Lower leg skin (tissue), 3 donors: Measurements from ENCODE around the gene CLEC16A.

Experiments
- POLR2A ChIP-seq, 2 donors: fragments of 450-650 bp; IDR thresholded peaks; one replicate each; pipeline ENCODE4 v1.6.1; 2016 to 2017; ENCODE audit warnings: antibody characterized with exemption in 2 of 2, mild to moderate bottlenecking in 1 of 2, moderate library complexity in 1 of 2
- TF ChIP-seq, protein P1 (sequence below), 3 donors: fragments of 450-650 bp; IDR thresholded peaks; one replicate each; pipeline ENCODE4 v1.5.1; 2016; ENCODE audit warnings: antibody characterized with exemption in 3 of 3, mild to moderate bottlenecking in 3 of 3, moderate library complexity in 2 of 3

DNA sequence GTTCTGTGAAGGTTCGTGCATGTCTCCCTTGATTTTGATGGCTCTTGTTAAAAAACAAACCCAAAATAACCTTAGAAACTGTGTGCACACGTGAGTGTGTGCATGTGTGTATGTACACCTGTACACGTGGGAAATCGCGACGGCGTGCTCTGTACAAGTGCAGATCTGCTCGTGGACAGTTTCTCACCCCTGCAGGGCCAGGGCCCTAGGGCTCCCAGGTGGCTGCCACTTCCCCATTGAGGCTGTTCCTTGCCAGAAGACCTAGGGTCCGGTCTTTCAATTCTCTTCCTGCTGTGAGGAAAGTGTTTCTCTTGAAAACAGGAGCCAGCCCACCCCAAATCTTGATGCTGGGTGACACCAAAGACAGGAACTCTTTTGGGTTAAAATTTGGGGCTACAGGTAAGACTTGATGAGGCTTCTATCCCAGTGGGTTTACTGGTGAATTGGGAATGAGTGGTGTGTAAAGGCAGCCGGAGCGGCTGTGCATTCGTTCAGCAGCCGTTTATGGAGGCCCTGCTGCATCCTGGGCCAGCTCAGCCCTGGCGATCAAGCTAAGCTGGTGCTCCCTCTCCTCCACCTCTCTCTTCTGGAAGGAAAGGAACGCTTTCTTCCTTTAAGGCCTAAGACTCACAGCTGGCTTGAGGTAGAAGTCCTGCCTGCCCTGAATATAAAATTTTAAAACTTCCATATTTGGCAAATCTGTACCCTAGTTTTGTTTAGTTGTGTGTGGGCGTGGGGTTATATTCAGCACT is 137.9 kb downstream of the CLEC16A start:
- TF ChIP-seq, protein P1, sequence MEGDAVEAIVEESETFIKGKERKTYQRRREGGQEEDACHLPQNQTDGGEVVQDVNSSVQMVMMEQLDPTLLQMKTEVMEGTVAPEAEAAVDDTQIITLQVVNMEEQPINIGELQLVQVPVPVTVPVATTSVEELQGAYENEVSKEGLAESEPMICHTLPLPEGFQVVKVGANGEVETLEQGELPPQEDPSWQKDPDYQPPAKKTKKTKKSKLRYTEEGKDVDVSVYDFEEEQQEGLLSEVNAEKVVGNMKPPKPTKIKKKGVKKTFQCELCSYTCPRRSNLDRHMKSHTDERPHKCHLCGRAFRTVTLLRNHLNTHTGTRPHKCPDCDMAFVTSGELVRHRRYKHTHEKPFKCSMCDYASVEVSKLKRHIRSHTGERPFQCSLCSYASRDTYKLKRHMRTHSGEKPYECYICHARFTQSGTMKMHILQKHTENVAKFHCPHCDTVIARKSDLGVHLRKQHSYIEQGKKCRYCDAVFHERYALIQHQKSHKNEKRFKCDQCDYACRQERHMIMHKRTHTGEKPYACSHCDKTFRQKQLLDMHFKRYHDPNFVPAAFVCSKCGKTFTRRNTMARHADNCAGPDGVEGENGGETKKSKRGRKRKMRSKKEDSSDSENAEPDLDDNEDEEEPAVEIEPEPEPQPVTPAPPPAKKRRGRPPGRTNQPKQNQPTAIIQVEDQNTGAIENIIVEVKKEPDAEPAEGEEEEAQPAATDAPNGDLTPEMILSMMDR (IDR thresholded peaks at IDR 0.05) = no peak
- no peak for TF ChIP-seq POLR2A (IDR thresholded peaks at IDR 0.05)
